ENCODE measurements around the gene GPR39.

GPR39 gene

GRCh38 chr2:132618734-132619133 lies 202.1 kb downstream of the GPR39 start:
- no peak overlapping the region for H3K4me2 ChIP-seq (ENCODE audit: low read depth, low read length)
- no peak for TF ChIP-seq EZH2 (optimal IDR thresholded peaks at IDR 0.05; ENCODE audit: low read depth, low read length)
- no peak for TF ChIP-seq EZH2phosphoT487 (IDR thresholded peaks at IDR 0.05; ENCODE audit: low read length)
- no peaks in the 10 kb centered on the region for H3K9me2 ChIP-seq (replicated peaks; ENCODE audit: insufficient read depth, low read length)
- H3K27ac ChIP-seq (ENCODE audit: low read length) = no peak overlapping the region
- H3K9me3 ChIP-seq (replicated peaks; ENCODE audit: insufficient read depth, low read length) = no peaks in the 10 kb centered on the region
- H3K9ac ChIP-seq (ENCODE audit: low read length) = no peak overlapping the region
- no peaks in the 10 kb centered on the region for H3K79me2 ChIP-seq (ENCODE audit: low read length)
- H3K4me3 ChIP-seq (ENCODE audit: low read length) = no peak overlapping the region
- no peaks in the 10 kb centered on the region for H3K36me3 ChIP-seq (replicated peaks; ENCODE audit: insufficient read depth, low read length)
- no peaks in the 10 kb centered on the region for H3F3A ChIP-seq (ENCODE audit: insufficient read depth, low read length)
- H3K27me3 ChIP-seq (replicated peaks; ENCODE audit: insufficient read depth, low read length) = no peaks in the 10 kb centered on the region
- DNase-seq = no peak
- H3K4me1 ChIP-seq (ENCODE audit: low read length) = no peaks in the 10 kb centered on the region
- no peaks in the 10 kb centered on the region for H4K20me1 ChIP-seq (ENCODE audit: insufficient read depth, low read length)
- no peak overlapping the region for H2AFZ ChIP-seq (ENCODE audit: low read length)

- no peak for TF ChIP-seq EZH2phosphoT487 (IDR thresholded peaks at IDR 0.05; ENCODE audit: low read length)
- no peak for TF ChIP-seq EZH2 (optimal IDR thresholded peaks at IDR 0.05; ENCODE audit: low read depth, low read length)
- no peak for TF ChIP-seq CTCF (IDR thresholded peaks at IDR 0.05; ENCODE audit: low read length)
- Histone ChIP-seq H3K9me2 (replicated peaks; ENCODE audit: insufficient read depth, low read length) (no peaks in the 10 kb centered on the region), H3F3A (ENCODE audit: insufficient read depth, low read length) (no peaks in the 10 kb centered on the region), H3K27me3 (replicated peaks; ENCODE audit: insufficient read depth, low read length) (no peaks in the 10 kb centered on the region), H2AFZ (ENCODE audit: low read length) (no peak overlapping the region), H3K4me1 (ENCODE audit: low read length) (no peaks in the 10 kb centered on the region), H4K20me1 (ENCODE audit: insufficient read depth, low read length) (no peaks in the 10 kb centered on the region), H3K9me3 (replicated peaks; ENCODE audit: insufficient read depth, low read length) (no peaks in the 10 kb centered on the region), H3K9ac (ENCODE audit: low read length) (no peak overlapping the region), H3K4me2 (ENCODE audit: low read depth, low read length) (no peak overlapping the region), H3K27ac (ENCODE audit: low read length) (no peak overlapping the region), H3K79me2 (ENCODE audit: low read length) (no peaks in the 10 kb centered on the region), H3K36me3 (replicated peaks; ENCODE audit: insufficient read depth, low read length) (no peaks in the 10 kb centered on the region), H3K4me3 (ENCODE audit: low read length) (no peak overlapping the region)
- DNase-seq = no peak
Measured at GRCh38 chr2:132620115-132620514, 203.5 kb downstream of the GPR39 start.

GRCh38 chr2:132621131-132621875 lies 204.7 kb downstream of the GPR39 start:
- H3K9me3 ChIP-seq (replicated peaks; ENCODE audit: insufficient read depth, low read length) = no peaks in the 10 kb centered on the region
- H3K79me2 ChIP-seq (ENCODE audit: low read length) = no peaks in the 10 kb centered on the region
- no peaks in the 10 kb centered on the region for H3K4me1 ChIP-seq (ENCODE audit: low read length)
- H3K36me3 ChIP-seq (replicated peaks; ENCODE audit: insufficient read depth, low read length) = no peaks in the 10 kb centered on the region
- no peak overlapping the region for H2AFZ ChIP-seq (ENCODE audit: low read length)
- H3K4me3 ChIP-seq (ENCODE audit: low read length) = no peak overlapping the region
- no peak overlapping the region for H3K9ac ChIP-seq (ENCODE audit: low read length)
- TF ChIP-seq EZH2 (optimal IDR thresholded peaks at IDR 0.05; ENCODE audit: low read depth, low read length) (no peak), EZH2phosphoT487 (IDR thresholded peaks at IDR 0.05; ENCODE audit: low read length) (no peak), CTCF (IDR thresholded peaks at IDR 0.05; ENCODE audit: low read length) (no peak)
- H4K20me1 ChIP-seq (ENCODE audit: insufficient read depth, low read length) = no peaks in the 10 kb centered on the region
- H3F3A ChIP-seq (ENCODE audit: insufficient read depth, low read length) = no peaks in the 10 kb centered on the region
- no peak overlapping the region for H3K4me2 ChIP-seq (ENCODE audit: low read depth, low read length)
- H3K27ac ChIP-seq (ENCODE audit: low read length) = no peak overlapping the region
- DNase-seq = no peak
- H3K27me3 ChIP-seq (replicated peaks; ENCODE audit: insufficient read depth, low read length) = no peaks in the 10 kb centered on the region
- no peaks in the 10 kb centered on the region for H3K9me2 ChIP-seq (replicated peaks; ENCODE audit: insufficient read depth, low read length)
